Mammary epithelial cell (primary cell): ENCODE measurements around the gene EPO.

Source experiments
- CTCF ChIP-seq, 2 donors: IDR thresholded peaks in 1 of 2; conservative IDR thresholded peaks in 1 of 2; 2 replicates each; pipeline ENCODE4 v1.5.1; 2011 to 2012; ENCODE audit warnings: inconsistent platforms in 2 of 2, low read length in 2 of 2, mild to moderate bottlenecking in 2 of 2, control low read depth in 1 of 2, low read depth in 1 of 2; ENCODE audit not compliant: insufficient read depth in 1 of 2; ENCODE audit errors: extremely low read depth in 1 of 2
- EZH2 ChIP-seq: IDR thresholded peaks from 2 replicates; pipeline ENCODE4 v1.6.1; 2012; ENCODE audit warnings: low read length, inconsistent platforms, borderline replicate concordance

GRCh38 chr7:100706672-100707311, 13.5 kb upstream of the EPO start:
- TF ChIP-seq EZH2 = no peak
- no peak for TF ChIP-seq CTCF (conservative IDR thresholded peaks at IDR 0.05 in 1 of 2, IDR thresholded peaks at IDR 0.05 in 1 of 2; ENCODE audit: extremely low read depth in 1 of 2, insufficient read depth in 1 of 2, low read depth in 1 of 2, low read length in 2 of 2)
